H1 (cell line): ENCODE measurements around the gene INIP. TPM values are rescaled to one million over a fixed set of nuclear protein-coding genes. Genes with fewer than 3 reads are reported as not detected.

Experiments used
- BRCA1 ChIP-seq: IDR thresholded peaks from 2 replicates; pipeline ENCODE4 v1.6.1; 2012; ENCODE audit warnings: low read depth, low read length, improper control_type of control experiment
- SIN3A ChIP-seq, 2 experiments: IDR thresholded peaks in 1 of 2; conservative IDR thresholded peaks in 1 of 2; 2 replicates each; pipeline ENCODE4 v1.6.1; 2011 to 2012; ENCODE audit warnings: low read length in 2 of 2, improper control_type of control experiment in 1 of 2, low read depth in 1 of 2, mild to moderate bottlenecking in 1 of 2
- TBP ChIP-seq: IDR thresholded peaks from 2 replicates; pipeline ENCODE4 v1.6.1; 2011; ENCODE audit warnings: low read depth, low read length, improper control_type of control experiment
- polyA plus RNA-seq, 7 experiments: library from polyadenylated mRNA; depleted of rRNA in 3 of 7; stranded (reverse) in 5 of 7; unstranded in 2 of 7; fragments of >200 nt in 5 of 7; fragments of 200-250 nt in 2 of 7; gene quantifications; 1 replicate in 5 of 7; 2 replicates in 1 of 7; 4 replicates in 1 of 7; pipeline versions ENCODE4 v1.2.1 to v1.2.3, GENCODE V29; 2011 to 2013; ENCODE audit warnings: missing spikeins in 2 of 7, mixed read lengths in 2 of 7
- total RNA-seq: library from RNA; stranded (reverse); fragmentation: NEBNext Ultra II Directional; extraction: Animal tissue kit (Norgen Biotek cat#: 25700); gene quantifications from 2 replicates; pipeline ENCODE4 v1.2.1, GENCODE V29; 2021
- TF ChIP-seq, protein P1 (sequence below): fragments of 300-600 bp; sonication (generic); IDR thresholded peaks from 2 replicates; pipeline ENCODE4 v1.7.1; 2012; ENCODE audit warnings: low read length, moderate library complexity, mild to moderate bottlenecking, inconsistent platforms; ENCODE audit not compliant: insufficient replicate concordance
- TF ChIP-seq, protein P2 (sequence below), 3 experiments: IDR thresholded peaks; 1 replicate in 2 of 3; 2 replicates in 1 of 3; pipeline versions ENCODE4 v1.5.1 to v1.6.1; 2011; ENCODE audit warnings: low read length in 3 of 3, mild to moderate bottlenecking in 3 of 3, inconsistent platforms in 2 of 3, low read depth in 1 of 3, moderate library complexity in 1 of 3; ENCODE audit not compliant: insufficient read depth in 1 of 3; ENCODE audit errors: control extremely low read depth in 1 of 3
- TF ChIP-seq, protein P3 (sequence below): IDR thresholded peaks from 2 replicates; pipeline ENCODE4 v1.6.1; 2012; ENCODE audit warnings: low read length, inconsistent platforms

Gene INIP
- total and polyA plus RNA-seq, 2 of the 8 experiments (the other 6 are each of a cell fraction or from before 2014, with no cell fraction given), result 10.7 to 18.3 TPM

DNA sequence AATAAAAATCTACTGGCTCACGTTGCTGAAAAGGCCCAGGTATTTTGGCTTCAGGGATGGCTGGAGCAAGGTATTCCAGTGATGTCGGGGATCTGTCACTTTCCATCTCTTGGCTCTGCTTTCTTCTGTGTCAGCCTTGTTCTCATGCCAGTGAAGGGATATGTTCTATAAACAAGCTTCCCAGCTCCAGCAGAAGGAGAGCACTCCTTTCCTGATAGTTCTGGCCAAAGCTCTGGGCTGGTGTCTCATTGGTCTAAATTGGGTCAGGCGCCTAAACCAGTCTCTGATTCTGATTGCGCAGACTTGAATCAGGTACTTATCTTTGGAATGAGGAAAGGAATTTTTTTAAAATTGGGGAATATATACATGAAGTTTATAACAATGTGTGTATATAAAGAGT, 37.8 kb upstream of the INIP start (continued):
- TF ChIP-seq, protein P1, sequence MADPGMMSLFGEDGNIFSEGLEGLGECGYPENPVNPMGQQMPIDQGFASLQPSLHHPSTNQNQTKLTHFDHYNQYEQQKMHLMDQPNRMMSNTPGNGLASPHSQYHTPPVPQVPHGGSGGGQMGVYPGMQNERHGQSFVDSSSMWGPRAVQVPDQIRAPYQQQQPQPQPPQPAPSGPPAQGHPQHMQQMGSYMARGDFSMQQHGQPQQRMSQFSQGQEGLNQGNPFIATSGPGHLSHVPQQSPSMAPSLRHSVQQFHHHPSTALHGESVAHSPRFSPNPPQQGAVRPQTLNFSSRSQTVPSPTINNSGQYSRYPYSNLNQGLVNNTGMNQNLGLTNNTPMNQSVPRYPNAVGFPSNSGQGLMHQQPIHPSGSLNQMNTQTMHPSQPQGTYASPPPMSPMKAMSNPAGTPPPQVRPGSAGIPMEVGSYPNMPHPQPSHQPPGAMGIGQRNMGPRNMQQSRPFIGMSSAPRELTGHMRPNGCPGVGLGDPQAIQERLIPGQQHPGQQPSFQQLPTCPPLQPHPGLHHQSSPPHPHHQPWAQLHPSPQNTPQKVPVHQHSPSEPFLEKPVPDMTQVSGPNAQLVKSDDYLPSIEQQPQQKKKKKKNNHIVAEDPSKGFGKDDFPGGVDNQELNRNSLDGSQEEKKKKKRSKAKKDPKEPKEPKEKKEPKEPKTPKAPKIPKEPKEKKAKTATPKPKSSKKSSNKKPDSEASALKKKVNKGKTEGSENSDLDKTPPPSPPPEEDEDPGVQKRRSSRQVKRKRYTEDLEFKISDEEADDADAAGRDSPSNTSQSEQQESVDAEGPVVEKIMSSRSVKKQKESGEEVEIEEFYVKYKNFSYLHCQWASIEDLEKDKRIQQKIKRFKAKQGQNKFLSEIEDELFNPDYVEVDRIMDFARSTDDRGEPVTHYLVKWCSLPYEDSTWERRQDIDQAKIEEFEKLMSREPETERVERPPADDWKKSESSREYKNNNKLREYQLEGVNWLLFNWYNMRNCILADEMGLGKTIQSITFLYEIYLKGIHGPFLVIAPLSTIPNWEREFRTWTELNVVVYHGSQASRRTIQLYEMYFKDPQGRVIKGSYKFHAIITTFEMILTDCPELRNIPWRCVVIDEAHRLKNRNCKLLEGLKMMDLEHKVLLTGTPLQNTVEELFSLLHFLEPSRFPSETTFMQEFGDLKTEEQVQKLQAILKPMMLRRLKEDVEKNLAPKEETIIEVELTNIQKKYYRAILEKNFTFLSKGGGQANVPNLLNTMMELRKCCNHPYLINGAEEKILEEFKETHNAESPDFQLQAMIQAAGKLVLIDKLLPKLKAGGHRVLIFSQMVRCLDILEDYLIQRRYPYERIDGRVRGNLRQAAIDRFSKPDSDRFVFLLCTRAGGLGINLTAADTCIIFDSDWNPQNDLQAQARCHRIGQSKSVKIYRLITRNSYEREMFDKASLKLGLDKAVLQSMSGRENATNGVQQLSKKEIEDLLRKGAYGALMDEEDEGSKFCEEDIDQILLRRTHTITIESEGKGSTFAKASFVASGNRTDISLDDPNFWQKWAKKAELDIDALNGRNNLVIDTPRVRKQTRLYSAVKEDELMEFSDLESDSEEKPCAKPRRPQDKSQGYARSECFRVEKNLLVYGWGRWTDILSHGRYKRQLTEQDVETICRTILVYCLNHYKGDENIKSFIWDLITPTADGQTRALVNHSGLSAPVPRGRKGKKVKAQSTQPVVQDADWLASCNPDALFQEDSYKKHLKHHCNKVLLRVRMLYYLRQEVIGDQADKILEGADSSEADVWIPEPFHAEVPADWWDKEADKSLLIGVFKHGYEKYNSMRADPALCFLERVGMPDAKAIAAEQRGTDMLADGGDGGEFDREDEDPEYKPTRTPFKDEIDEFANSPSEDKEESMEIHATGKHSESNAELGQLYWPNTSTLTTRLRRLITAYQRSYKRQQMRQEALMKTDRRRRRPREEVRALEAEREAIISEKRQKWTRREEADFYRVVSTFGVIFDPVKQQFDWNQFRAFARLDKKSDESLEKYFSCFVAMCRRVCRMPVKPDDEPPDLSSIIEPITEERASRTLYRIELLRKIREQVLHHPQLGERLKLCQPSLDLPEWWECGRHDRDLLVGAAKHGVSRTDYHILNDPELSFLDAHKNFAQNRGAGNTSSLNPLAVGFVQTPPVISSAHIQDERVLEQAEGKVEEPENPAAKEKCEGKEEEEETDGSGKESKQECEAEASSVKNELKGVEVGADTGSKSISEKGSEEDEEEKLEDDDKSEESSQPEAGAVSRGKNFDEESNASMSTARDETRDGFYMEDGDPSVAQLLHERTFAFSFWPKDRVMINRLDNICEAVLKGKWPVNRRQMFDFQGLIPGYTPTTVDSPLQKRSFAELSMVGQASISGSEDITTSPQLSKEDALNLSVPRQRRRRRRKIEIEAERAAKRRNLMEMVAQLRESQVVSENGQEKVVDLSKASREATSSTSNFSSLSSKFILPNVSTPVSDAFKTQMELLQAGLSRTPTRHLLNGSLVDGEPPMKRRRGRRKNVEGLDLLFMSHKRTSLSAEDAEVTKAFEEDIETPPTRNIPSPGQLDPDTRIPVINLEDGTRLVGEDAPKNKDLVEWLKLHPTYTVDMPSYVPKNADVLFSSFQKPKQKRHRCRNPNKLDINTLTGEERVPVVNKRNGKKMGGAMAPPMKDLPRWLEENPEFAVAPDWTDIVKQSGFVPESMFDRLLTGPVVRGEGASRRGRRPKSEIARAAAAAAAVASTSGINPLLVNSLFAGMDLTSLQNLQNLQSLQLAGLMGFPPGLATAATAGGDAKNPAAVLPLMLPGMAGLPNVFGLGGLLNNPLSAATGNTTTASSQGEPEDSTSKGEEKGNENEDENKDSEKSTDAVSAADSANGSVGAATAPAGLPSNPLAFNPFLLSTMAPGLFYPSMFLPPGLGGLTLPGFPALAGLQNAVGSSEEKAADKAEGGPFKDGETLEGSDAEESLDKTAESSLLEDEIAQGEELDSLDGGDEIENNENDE, result no peak
- TF ChIP-seq SIN3A (conservative IDR thresholded peaks at IDR 0.05 in 1 of 2, IDR thresholded peaks at IDR 0.05 in 1 of 2; ENCODE audit: low read depth in 1 of 2, low read length in 2 of 2), result no peak
- TF ChIP-seq, protein P2, sequence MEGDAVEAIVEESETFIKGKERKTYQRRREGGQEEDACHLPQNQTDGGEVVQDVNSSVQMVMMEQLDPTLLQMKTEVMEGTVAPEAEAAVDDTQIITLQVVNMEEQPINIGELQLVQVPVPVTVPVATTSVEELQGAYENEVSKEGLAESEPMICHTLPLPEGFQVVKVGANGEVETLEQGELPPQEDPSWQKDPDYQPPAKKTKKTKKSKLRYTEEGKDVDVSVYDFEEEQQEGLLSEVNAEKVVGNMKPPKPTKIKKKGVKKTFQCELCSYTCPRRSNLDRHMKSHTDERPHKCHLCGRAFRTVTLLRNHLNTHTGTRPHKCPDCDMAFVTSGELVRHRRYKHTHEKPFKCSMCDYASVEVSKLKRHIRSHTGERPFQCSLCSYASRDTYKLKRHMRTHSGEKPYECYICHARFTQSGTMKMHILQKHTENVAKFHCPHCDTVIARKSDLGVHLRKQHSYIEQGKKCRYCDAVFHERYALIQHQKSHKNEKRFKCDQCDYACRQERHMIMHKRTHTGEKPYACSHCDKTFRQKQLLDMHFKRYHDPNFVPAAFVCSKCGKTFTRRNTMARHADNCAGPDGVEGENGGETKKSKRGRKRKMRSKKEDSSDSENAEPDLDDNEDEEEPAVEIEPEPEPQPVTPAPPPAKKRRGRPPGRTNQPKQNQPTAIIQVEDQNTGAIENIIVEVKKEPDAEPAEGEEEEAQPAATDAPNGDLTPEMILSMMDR (IDR thresholded peaks at IDR 0.05; ENCODE audit: control extremely low read depth in 1 of 3, insufficient read depth in 1 of 3, low read depth in 1 of 3, low read length in 3 of 3), result no peak
- TF ChIP-seq, protein P3, sequence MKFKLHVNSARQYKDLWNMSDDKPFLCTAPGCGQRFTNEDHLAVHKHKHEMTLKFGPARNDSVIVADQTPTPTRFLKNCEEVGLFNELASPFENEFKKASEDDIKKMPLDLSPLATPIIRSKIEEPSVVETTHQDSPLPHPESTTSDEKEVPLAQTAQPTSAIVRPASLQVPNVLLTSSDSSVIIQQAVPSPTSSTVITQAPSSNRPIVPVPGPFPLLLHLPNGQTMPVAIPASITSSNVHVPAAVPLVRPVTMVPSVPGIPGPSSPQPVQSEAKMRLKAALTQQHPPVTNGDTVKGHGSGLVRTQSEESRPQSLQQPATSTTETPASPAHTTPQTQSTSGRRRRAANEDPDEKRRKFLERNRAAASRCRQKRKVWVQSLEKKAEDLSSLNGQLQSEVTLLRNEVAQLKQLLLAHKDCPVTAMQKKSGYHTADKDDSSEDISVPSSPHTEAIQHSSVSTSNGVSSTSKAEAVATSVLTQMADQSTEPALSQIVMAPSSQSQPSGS, result no peak
- TF ChIP-seq TBP, result no peak
- no peak for TF ChIP-seq BRCA1
